ENCODE measurements around the gene CDADC1. TPM values are rescaled to one million over a fixed set of nuclear protein-coding genes. Genes with fewer than 3 reads are reported as not detected.

CDADC1 gene
- 1 to 10 TPM; 1.1 to 4.0 (median 2.8) TPM for total RNA-seq

DNA sequence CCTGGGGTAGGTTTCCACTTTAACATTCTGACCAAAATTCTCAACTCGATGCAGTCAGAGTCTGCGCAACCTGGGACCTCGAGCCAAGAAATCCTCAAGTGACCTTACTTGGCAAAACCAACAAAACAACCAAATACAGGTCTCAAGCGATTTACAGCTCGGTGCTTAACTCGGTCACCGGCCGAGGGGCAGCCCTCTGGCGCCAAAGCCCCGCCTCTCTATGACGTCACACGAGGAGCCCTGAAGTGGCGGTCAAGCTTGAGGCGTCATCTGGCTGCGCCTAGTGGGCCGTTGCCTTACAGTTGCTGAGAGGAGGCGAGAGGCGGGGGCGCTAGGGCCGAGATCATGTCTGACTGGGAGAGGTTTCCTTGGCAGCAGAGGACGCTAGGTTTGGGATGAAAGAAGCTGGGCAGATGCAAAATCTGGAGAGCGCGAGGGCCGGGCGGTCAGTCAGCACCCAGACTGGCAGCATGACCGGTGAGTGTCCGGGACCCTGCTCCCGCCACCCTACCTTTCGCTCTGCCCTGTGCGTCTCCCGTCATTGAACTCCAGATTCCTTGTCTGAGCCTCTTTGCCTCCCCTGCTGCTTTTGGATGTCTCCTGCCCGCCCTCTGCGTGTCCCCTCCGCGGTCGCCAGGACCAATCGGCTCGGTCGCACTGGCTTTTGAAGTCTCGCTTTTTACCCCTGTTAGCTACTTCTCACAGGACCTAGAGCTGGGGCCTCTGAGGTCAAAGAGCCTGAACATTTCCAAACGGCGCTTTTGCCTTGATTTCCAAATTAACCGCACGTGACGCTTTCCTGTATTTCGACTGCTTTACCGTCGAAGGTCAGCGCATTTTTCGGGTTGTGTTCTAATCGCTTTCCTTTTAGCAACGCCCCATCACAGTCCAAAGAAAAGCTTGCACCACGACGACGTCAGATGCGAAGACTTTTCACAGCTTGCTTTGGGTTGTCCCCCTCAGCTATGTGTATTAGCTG lies at the start of gene CDADC1:
CDADC1 (plus strand) TSS at position 283 of the 979 bp plus-strand sequence; CDS start at position 396, 113 bp downstream.
- TF ChIP-seq, protein P1, sequence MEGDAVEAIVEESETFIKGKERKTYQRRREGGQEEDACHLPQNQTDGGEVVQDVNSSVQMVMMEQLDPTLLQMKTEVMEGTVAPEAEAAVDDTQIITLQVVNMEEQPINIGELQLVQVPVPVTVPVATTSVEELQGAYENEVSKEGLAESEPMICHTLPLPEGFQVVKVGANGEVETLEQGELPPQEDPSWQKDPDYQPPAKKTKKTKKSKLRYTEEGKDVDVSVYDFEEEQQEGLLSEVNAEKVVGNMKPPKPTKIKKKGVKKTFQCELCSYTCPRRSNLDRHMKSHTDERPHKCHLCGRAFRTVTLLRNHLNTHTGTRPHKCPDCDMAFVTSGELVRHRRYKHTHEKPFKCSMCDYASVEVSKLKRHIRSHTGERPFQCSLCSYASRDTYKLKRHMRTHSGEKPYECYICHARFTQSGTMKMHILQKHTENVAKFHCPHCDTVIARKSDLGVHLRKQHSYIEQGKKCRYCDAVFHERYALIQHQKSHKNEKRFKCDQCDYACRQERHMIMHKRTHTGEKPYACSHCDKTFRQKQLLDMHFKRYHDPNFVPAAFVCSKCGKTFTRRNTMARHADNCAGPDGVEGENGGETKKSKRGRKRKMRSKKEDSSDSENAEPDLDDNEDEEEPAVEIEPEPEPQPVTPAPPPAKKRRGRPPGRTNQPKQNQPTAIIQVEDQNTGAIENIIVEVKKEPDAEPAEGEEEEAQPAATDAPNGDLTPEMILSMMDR (IDR thresholded peaks at IDR 0.05), result peak in 1 of 6 experiments; percentile 23
- peak in 3 of 4 donors; percentile 52 to 87 (median 84) for TF ChIP-seq POLR2A (IDR thresholded peaks at IDR 0.05)
- intact Hi-C loops (cut with DNase I), result no loop called here
- Histone ChIP-seq H3K27ac (peak within 1 kb of the TSS; percentile 85 to 97 (median 94)), H3K9me3 (no peaks in the 10 kb centered on the region), H3K36me3 (peaks cover 0 to 14% (median 0%) of the 10 kb centered on the region in 3 donors), H3K4me1 (peaks cover 0 to 30% (median 9%) of the 10 kb centered on the region in 3 donors), H3K27me3 (no peaks in the 10 kb centered on the region), H3K4me3 (peak within 1 kb of the TSS; percentile 64 to 97 (median 88))
- 0 to 2% methylated on average over 41 to 44 of the region's 56 CpGs for WGBS, 2 donors
- peak; percentile 67 for DNase-seq

DNA sequence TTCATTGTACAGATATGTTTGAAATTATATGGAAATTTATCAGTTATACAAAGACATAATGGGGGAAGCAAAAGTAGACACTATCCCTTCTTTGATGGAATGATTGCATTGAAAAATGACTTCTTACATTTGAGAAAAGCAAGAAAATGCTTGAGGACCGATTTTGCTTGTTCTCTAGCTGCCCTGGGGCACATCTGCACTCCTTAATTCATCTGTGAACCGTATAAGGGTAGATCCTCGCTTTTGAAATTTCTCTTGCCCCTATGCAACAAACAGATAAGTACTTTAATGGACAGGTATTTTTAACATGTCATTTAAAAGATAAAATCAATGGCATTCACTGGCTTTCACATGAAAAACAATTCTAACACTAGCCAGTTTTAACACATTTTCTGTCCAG lies 41.1 kb upstream of the CDADC1 start:
- no peaks in the 10 kb centered on the region for H3K4me1 ChIP-seq
- H3K4me3 ChIP-seq, result no peak overlapping the region
- no peaks in the 10 kb centered on the region for H3K9me3 ChIP-seq
- TF ChIP-seq POLR2A (IDR thresholded peaks at IDR 0.05), result no peak
- TF ChIP-seq, protein P1 (IDR thresholded peaks at IDR 0.05), result no peak
- no peak overlapping the region for H3K27ac ChIP-seq
- peaks cover 0 to 88% (median 0%) of the 10 kb centered on the region in 3 donors for H3K36me3 ChIP-seq
- WGBS, 2 donors, result 91 to 93% methylated on average over 3 of the region's 3 CpGs
- DNase-seq, result no peak
- no peaks in the 10 kb centered on the region for H3K27me3 ChIP-seq
- intact Hi-C loops (cut with DNase I), result no loop called here

DNA sequence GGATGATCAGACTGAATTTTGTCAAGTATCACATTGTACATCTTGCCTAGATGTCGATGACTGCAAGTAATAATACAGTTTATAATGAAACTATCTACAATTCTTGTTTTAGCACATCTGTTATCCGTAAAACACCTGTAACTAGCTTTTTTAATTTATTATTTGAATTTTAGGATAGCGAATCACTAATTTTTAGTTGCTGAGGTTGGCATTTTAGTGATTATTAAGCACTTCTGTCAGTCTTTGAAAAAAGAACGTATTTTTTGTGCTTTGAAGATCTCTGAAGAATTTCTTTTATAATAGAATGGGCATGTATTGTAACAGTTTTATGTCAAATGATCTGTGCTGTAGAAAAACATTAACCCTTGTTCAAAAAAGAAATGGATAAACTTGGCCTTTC lies 39.1 kb upstream of the CDADC1 start:
- Histone ChIP-seq H3K9me3 (no peaks in the 10 kb centered on the region), H3K4me3 (no peak overlapping the region), H3K27me3 (no peaks in the 10 kb centered on the region), H3K36me3 (peaks cover 0 to 68% (median 0%) of the 10 kb centered on the region in 3 donors), H3K4me1 (no peaks in the 10 kb centered on the region), H3K27ac (no peak overlapping the region)
- no peak for DNase-seq
- TF ChIP-seq POLR2A (IDR thresholded peaks at IDR 0.05), result no peak
- TF ChIP-seq, protein P1 (IDR thresholded peaks at IDR 0.05), result no peak
- WGBS, 2 donors, result 91 to 93% methylated on average over 4 of the region's 4 CpGs
- intact Hi-C loops (cut with DNase I), result no loop called here

DNA sequence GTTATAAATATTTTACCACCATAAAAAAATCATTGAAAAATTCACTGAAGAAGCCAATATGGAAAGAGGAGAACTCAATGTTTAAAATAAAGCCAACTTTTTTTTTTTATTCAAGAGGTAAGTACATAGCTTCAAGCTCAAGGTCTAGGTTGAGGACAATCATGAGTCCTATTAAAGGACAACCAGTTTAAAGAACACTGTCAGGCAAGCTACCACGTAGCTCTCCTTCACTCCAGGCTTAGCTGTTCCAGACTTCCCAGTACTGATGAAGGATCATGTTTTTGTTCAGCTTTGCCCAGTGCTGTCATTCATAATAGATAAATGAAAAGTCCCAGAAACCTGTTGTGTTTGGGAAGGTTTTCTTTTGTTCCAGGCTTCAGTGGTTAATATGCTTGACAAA lies 37.6 kb upstream of the CDADC1 start:
- TF ChIP-seq, protein P1 (IDR thresholded peaks at IDR 0.05), result no peak
- no peak for TF ChIP-seq POLR2A (IDR thresholded peaks at IDR 0.05)
- 100% methylated on average over 1 of the region's 1 CpG for WGBS, 2 donors
- DNase-seq, result no peak

DNA sequence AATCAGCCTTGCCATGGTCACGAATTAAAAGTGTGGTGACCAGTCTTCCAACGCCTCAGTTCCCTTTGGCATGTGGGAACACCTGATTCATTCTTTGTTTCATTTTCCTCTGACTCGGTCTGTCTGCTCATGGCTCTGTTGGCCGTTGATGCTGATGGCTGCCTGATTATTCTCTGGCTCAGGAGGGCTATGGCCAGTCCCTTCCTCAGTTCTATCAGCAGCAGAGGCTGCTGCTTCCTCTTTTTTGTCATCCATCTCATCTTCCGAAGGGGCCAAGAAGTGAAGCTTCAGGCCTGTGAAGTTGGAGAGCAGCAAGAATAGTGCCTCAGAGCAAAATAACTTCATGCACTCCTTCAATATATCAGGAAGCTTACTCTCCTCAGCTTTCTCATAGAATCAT lies 37.1 kb upstream of the CDADC1 start:
- intact Hi-C loops (cut with DNase I), result no loop called here
- no peaks in the 10 kb centered on the region for H3K9me3 ChIP-seq
- WGBS, 2 donors, result 90 to 91% methylated on average over 5 of the region's 5 CpGs
- TF ChIP-seq POLR2A (IDR thresholded peaks at IDR 0.05), result no peak
- TF ChIP-seq, protein P1 (IDR thresholded peaks at IDR 0.05), result no peak
- H3K4me1 ChIP-seq, result no peaks in the 10 kb centered on the region
- no peak overlapping the region for H3K27ac ChIP-seq
- H3K36me3 ChIP-seq, result peaks cover 0 to 48% (median 0%) of the 10 kb centered on the region in 3 donors
- no peak overlapping the region for H3K4me3 ChIP-seq
- H3K27me3 ChIP-seq, result no peaks in the 10 kb centered on the region
- DNase-seq, result no peak

More for the DNA sequence above, 37.6 kb upstream of the CDADC1 start:
- intact Hi-C loops (cut with DNase I), result no loop called here
- peaks cover 0 to 53% (median 0%) of the 10 kb centered on the region in 3 donors for H3K36me3 ChIP-seq
- H3K27me3 ChIP-seq, result no peaks in the 10 kb centered on the region
- H3K4me3 ChIP-seq, result no peak overlapping the region
- no peak overlapping the region for H3K27ac ChIP-seq
- H3K4me1 ChIP-seq, result no peaks in the 10 kb centered on the region
- no peaks in the 10 kb centered on the region for H3K9me3 ChIP-seq

Data from esophagus squamous epithelium (tissue), 5 donors.